ENCODE results near the gene AKT2.
"Not testable (repeated sequence)": the region's sequence is repeated elsewhere in the genome, so short reads cannot be mapped to it uniquely, and the experiment has no call there.

Gene AKT2

DNA sequence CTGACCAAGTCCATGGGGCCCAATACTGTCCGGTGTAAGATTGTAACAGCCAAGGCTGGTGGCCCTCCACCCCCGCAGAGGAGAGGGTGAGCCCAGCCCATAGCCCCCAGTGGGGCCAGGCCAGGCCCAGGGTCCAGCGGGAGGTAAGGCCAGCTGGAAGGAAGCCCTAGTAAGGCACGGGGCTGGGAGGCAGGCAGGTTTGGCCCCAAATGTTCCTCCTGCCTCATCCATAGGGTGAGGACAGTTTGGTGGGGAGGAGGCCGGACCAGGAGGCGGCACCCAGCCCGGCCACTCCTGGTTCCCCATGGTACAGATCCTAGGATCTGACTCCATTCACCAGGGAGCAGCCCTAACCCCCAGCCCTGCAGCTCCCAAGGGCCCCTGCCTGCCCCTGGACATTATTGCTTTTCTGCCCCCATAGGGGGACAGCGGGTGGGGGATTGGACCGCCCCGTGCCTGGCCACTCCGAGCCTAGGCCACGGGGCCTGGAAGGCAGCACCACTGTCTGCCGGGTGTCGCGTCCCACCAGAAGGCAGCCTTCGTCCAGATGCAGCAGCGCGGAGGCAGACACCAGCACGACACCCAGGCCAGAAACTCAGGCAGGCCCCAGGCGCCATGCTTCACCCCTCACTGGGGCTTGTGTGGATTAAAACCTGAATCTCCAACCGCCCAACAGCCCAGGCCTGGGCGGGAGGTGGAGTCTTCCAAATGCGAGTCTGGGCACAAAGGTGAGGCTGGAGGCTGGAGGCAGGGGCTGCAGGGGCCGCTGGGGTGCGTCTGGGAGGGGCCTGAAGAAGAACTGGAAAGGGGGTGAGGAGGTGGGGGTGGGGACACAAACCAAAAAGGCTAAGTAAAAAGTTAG, 52.0 kb downstream of the AKT2 start:
- no peak for DNase-seq

DNA sequence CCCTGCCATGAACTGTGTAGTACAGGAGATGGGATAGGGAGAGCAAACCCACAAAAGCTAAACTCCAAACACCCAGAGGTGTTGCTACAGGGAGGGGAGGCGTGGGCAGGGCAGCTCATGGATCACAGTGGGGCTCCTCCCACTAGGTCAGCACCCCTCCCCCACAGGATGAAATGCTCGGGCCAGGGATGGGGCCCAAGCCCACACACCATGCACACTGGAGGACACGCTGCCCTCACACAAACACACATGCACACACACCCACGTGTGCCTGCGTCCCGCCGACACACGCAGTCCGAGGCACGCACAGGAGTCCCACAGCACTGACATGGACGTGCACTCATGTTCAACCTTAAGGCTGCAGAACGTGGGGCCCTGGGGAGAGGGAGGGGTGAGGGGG, 52.7 kb downstream of the AKT2 start:
- no peak for DNase-seq

DNA sequence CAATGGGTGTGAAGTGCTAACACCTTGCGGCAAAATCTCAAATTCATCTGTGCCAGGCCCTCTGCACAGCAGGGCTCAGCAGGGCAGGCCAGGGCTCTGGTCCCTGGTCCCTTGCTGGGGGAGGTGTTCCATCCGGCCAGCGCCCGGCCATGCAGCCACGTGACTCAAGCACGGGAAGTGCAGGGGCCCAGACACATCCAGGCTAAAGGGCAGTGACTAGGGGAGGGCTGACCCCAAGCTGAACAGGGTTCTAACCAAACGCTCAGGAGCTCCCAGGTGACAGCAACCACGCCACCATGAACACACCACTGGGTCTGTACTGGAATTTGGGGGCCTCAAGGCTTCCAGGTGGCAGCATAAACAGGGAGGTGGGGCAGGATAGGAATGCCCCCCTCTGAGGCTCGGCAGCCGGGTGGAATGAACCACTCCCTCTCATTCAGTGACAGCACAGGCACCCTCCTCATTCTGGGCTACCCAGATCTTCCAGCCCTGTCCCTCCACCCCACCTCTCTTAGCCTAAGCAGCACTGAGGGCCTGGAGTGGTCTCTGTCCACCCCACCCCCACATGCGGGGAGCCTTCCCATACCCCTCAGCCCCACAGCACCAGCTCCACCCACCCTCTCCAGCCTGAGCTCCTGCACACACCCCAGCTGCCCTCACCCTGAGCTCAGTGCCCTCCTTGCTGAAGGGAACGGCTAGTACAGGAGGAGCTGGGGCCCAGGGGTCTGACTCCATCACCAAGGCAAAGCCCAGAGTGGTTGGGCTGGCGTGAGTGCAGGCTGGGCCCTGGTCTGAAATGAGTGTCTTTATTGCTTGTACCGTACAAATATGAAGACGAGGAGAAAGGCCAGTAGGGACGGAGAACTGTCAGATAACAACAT, 53.4 kb downstream of the AKT2 start:
- no peak for DNase-seq

DNA sequence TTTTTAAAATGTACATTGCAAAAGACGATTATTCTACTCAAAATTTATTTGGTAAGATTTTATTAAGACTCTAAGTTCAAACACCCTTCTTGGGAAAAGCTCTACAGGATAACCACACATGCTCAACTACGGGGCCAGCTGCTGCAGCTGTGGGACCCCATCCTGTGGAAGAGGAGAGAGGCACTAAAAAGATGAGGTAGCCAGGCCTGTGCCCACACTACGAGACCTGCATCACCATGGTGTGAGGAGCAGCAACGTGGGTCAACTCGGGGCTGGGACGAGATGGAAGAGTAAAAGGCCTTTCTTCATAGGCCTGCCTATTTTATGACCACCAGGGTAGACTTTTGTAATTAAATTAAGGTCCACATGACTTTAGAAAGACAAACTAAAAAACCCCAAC, 54.1 kb downstream of the AKT2 start:
- no peak for DNase-seq

DNA sequence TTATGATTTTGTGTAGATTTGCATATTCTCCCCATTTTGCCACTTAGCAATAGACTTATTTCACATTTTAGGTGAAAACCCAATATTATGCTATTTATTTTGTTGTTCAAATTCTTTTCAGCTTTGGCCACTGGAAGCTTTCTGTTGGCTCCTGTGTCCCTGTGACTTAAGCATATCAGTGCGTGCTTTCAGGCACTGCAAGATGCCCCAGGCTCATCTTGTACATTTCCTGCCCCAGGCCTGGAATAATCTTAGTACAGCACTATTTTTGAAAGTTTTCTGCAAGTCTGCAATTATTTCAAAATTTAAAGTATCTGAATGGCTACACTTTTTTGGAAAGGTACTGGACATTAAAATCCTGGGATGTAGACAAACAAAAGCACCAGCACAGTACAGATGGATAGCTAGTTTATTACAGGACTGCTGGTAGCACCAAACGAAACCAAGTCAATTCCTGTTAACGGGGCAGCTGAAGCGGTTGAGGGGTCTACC, 55.2 kb downstream of the AKT2 start:
- DNase-seq: no peak

DNA sequence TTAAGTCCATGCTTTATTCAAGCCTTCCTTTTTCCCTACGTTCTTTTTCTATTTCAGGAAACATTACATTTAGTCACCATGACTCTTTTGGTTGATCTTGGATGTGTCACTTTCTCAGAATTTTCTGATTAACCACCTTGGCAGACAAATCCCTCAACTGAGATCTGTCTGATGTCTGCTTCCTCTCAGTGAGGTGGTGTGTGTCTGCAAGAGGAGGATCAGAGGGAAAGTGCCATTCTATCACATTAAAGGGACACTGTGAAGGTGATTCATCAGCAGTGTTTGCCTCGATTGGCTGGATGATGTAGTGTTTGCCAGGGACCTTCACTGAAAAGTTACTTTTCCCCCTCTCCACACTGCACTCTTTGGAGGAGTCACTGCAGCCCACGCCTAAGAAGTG, 55.7 kb downstream of the AKT2 start:
- DNase-seq: peak; percentile 16

DNA sequence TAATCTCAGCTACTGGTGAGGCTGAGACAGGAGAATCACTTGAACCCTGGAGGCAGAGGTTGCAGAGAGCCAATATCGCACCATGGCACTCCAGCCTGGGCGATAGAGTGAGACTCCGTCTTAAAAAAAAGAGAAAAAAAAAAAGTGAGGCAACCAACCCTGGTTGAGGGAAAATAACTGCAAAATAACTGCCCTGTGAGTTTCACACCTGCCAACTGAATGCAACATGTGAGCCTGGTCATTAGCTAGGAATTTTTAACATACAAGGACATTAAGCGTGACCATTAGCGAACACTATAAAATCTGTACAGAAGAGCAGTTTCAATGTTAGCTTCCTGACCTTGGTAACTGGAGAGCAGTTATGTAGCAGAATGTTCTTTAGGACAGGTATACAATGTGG, 56.3 kb downstream of the AKT2 start:
- no peak for DNase-seq

DNA sequence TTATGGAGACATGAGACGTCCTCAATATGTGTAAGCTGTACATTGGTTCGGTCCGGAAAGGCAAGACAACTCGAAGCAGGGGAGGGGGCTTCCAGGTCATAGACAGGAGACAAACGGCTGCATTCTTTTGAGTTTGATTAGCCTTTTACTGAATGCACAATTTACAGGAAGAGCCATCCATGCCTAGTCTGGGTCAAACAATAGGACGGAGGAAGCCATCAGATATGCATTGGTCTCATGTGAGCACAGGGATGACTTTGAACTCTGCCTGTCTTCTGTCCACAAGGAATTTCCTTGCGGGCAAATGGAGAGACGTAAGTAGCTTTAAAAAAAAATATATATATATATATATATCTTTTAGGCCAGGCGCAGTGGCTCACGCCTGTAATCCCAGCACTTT, 56.8 kb downstream of the AKT2 start:
- no peak for DNase-seq

DNA sequence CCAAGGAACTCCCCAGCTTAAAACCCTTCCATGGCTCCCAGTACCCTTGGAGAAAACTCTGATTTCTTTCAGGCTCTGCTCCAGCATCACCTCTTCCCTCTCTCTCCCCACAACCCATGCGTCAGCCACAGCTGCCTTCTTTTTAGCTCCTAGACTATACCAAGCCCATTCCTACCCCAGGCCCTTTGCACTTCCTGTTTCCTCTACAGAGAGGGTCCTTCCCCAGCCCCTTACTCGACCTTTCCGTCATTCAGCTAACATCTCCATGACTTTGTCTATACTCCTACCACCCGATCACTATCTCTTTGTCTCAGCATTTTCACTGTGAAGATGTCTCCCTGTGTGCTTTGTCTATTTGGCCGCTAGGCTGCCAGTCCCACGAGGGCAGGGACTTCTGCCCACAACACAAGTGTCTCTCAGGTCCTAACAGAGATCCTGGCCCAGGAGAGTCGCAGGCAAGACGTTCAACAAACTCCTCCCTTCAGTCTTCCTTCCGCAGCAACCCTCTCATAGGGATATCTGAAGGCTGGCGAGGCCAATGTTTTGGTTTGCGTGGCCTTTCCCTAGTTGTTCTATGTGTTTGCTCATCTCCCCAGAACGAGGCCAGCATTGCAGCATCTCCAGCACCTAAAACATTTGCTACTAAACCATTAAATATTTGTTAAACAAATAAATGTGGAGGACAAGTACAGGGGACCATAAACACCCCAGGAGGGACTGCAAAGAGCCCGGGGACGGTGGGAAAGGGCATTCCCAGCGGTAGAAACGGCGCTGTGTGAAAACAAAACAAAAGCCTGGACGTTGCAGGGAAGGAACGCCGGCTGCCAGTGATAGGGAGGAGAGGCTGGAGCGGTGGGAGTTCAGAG, 59.5 kb downstream of the AKT2 start:
- DNase-seq: no peak

DNA sequence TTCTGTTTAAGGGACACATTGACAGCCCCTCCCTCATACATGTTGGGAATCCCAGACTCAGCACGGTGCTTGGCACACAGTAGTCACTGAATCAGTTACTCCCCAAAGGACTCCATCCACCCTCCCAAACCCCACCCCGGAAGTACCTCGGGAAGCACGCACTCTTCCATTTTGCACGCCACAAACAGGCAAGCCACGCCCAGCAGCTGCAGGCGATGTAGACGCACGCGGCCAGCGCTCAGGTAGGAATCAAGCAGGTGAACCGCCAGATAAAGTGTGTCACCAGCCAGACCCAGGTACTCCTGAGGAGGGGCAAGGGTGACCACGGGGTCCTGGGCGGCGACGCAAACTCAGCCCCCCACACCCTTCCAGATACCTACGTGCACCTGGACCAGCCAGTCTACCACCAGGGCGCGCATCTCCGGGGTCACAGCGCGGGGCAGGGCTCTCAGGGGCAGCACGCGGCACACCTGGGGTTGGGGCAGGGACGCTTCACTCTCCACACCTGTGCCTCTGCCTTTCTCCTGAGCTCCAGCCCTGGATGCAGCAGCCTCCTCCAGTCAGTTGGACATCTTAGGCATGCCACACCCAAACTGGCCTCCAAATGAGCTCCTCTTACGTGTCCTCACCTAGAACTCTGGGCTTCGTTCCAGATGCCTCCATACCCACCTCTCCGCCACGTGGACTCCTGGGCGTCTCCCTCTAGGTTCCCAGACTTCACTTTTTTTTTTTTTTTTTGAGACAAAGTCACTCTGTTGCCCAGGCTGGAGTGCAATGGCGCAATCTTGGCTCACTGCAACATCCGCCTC, 60.6 kb downstream of the AKT2 start:
- DNase-seq: no peak

DNA sequence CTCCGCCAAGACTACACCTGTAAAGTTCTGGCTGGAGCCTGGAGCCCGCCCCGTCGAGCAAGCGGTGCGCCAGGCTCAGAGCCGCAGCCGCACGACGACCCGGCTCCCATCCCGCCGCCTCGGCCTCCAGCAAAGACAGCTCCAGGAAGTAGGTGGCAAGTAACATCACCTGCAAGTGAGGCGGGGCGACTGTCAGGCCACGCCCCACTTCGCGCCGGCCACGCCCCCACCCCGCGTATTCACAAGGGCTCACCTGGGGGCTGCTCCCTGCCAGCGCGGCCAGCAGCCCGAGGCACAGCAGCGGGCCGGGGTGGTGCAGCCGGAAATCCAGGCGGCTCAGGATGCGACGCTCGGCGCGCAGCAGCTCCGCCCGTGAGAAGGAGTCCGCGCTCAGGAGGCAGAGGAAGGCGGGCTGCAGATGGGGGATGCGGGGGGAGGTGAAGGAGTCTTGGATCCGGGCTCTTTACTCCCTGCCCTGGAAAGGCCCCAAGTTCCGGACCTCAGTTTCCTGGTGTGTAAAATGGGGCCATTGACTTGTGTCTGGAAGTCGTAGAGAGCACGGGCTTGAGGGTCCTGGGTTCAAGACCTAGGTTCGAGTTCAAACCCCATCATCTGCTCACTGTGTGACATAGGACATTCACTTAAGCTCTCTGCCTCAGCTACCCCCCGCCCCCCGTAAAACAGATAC, 61.9 kb downstream of the AKT2 start:
- peak; percentile 48 for DNase-seq

DNA sequence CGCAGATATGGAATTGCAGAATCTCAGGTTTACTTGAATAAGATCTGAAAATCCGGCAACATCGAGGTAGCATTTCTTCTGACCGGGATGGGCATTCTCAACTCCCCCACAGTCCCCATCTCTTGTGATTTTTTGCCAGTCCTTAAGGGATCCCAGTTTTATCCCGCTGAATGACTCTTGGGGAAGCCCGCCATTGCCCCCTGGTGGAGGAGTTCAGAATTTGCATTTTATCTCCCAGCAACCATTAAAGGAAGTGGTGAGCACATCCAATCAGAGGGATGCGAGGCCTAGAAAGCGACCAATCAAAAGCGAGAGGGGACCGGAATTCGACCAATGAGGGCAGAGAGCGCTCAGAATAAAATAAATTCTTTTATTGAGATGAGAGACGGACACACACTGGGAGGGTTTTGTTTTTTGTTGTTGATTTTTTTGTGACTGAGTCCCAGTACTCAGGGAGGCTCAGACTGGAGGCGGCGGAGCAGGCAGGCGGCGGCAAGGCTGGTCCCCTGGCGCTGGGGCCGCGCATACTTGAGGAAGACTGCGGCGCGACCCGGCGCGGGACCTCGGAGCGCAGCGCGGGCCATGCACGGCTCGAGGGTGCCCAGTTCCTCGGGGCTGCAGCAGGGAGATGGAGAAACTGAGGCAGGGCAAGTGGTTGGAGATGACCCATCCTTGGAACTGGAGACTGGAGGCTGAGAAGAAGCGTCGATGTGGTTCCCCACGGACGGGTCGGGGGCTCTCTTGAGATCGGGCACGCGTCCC, 63.1 kb downstream of the AKT2 start:
- peak; percentile 83 for DNase-seq

DNA sequence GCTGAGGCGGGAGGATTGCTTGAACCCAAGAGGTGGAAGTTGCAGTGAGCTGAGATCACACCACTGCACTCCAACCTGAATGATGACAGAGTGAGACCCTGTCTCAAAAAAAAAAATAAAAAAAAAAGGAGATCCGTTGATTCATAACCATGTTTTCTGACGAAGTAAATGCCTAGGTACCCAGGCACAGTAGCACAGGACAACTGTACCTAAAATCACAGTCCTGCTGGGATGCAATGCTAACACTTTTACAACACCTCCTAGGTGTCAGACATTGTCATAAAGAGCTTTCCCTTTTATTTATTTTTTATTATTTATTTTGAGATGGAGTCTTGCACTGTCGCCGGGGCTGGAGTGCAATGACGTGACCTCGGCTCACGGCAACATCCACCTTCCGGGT, 64.5 kb downstream of the AKT2 start:
- DNase-seq: no peak

DNA sequence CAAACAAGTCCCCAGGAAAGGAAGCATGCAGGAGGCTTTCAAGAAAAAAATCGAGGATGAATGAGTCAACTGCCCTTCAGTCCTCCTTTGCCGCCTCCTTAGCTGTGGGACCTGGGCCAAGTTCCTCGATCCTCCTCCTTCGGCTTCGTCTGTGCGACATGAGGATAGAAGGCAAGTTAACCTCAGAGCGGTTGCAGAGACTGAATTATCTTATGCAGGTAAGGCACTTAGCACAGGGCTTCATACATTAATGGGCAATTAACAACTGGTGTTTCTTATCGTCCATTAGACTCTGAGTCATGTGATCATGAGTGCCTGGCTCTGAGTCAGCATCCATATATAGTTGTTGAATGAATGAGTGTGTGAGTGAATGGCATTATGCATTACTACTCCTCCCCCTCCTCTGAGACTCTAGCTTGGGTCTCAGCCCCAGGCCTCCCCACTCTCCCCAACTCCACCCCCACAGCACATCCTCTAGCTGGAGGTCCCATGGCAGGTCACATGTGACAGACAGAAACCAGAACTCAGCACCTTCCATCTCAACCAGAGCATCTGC, 65.3 kb downstream of the AKT2 start:
- no peak for DNase-seq

DNA sequence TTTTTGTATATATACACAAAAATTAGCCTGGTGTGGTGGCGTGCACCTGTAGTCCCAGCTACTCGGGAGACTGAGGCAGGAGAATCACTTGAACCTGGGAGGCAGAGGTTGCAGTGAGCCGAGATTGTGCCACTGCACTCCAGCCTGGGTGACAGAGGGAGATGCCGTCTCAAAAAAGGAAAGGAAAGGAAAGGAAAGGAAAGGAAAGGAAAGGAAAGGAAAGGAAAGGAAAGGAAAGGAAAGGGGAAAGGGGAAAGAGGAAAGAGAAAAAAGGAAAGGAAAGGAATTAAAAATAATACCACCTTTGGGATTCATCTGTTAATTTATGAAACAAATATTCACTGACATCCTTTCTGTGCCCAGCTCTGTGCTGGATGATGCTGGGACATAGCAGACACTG, 66.1 kb downstream of the AKT2 start:
- DNase-seq: not testable (repeated sequence)

DNA sequence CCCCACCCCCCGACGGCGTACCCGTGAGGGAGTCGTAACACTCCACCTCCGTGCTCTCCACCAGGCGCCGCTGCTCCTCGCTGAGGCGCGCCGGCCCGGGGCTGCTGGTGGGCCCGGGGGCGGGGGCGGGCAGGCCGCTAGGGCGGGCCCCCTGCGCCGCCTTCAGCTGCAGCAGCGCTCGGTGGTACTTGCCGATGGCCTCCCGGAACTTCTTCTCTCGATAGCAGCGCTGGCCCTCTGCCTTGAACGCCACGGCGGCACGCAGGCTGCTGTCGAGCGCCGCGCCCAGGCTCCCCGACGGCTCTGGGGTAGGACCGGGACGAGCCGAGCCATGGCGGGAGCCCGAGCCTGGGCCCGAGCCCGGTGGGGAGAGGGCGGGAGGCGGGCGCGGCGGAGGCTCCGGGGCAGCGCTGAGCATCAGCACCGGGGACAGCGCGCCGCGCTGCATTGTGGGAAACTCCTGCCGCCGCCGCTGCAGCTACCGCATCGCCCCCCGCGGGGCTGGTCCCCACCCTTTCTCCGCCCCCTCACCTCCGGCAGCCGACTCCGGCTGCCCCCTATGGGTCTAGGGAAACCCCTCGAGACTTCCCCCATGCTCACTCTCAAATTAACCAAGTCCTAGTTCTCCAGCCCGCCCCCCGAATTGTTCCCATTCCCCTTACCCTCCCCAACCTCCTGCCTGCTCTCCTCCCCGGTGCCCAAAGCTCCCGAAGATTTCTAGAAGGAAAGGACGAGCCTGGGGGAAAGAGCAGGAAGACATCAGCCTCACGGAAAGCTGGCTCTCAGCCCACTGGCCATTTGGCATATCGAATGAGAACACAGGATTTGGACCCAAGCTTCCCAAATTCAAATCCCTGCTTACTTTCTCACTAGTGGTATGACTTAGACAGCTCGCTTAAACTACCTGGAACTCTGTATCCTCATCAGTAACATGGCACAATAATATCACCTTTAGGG, 66.9 kb downstream of the AKT2 start, which contains the start of gene TTC9B:
Gene TTC9B (minus strand): TSS at position 451 of the 957 bp plus-strand sequence. CDS start 3 bp downstream, at position 448.
- peak; percentile 43 for DNase-seq

DNA sequence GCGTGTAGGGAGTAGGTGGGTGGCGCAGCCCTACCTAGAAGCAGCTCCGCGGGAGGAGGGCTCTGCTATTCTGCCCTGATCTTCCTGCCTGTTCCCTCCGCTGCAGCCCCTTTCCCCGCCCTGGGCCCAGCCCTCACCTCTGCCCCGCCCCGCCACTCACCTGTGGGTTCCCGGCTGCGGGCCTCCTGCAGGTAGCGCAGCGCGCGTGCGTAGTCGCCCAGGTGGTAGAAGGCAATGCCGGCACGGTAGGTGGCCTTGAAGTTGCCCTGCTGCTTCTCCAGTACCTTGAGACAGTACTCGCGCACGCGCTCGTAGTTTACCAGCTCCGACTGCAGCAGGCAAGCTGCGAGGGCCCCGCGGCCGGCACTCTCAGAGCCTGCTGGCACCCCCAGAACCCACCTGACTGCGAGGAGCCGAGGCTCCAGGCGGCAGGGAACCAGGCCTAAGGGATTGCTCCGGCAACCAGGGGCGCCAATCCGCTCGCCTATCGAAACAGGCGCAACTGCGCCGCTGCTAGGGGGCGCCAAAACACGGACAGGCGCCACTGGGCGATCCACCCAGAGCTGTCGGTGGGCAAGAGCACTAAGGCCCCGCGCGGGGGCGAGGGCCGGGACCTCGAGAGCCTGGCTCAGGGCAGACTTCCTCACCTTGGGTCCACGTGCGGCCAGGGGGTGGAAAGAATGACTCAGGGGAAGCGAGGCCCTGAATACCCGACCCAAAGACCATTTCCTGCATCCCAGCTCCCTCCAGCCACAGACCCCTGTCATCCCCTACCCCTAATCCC, 67.9 kb downstream of the AKT2 start:
- DNase-seq: no peak

DNA sequence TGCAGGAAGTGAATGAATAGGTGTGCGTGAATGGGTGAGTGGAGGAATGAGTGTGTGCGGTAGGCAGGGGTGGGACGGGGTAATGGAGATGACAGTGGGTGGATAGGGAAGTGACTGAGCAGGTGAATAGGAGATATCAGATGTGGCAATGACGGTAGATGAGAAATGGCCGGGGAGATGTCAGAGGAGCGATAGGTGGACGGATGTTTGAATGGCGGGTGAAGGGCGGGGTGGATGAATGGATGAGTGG, 68.4 kb downstream of the AKT2 start:
- no peak for DNase-seq
